ENCODE measurements around the gene CDH26.

- no peak for TF ChIP-seq CTCF (conservative IDR thresholded peaks at IDR 0.05)
- TF ChIP-seq ZFX (IDR thresholded peaks at IDR 0.05) = no peak
Measured at GRCh38 chr20:59908855-59909254, 49.4 kb upstream of the CDH26 start.

Measured in C4-2B (cell line).